Astrocyte of the cerebellum (primary cell): ENCODE results near the gene SPRED2.

ENCODE experiments used
- DNase-seq: peaks from one replicate; pipeline ENCODE4 v3.0.0-alpha.2; 2011; ENCODE audit warnings: low read depth
- H3K4me3 ChIP-seq: 2 replicates; pipeline ENCODE4 v1.5.1; 2011; ENCODE audit warnings: mild to moderate bottlenecking, low read depth, low read length, moderate library complexity
- CTCF ChIP-seq: IDR thresholded peaks from 2 replicates; pipeline ENCODE4 v1.5.1; 2012; ENCODE audit warnings: low read length, low read depth, moderate library complexity, mild to moderate bottlenecking; ENCODE audit errors: missing control alignments
- in situ Hi-C: cut with HindIII; loops from 2 replicates; pipeline ENCODE4 v1.10.0; 2017; ENCODE audit warnings: low sequenced_read_pairs

Gene SPRED2

GRCh38 chr2:65298089-65298488 lies 134.3 kb downstream of the SPRED2 start:
- no peak for DNase-seq
- in situ Hi-C loops: loop anchor here (25.0 kb wide), 1 partner anchor 239 kb away; no protein-coding TSS in a partner anchor
- no peak overlapping the region for H3K4me3 ChIP-seq
- no peak for TF ChIP-seq CTCF

GRCh38 chr2:65297544-65297943 lies 134.9 kb downstream of the SPRED2 start:
- no peak overlapping the region for H3K4me3 ChIP-seq
- in situ Hi-C loops: loop anchor here (25.0 kb wide), 1 partner anchor 240 kb away; no protein-coding TSS in a partner anchor
- TF ChIP-seq CTCF: no peak
- DNase-seq: no peak

- in situ Hi-C loops: loop anchor here (25.0 kb wide), 1 partner anchor 240 kb away; no protein-coding TSS in a partner anchor
- no peak for TF ChIP-seq CTCF
- no peak overlapping the region for H3K4me3 ChIP-seq
- no peak for DNase-seq
Measured at GRCh38 chr2:65296971-65297370, 135.4 kb downstream of the SPRED2 start.

- no peak overlapping the region for H3K4me3 ChIP-seq
- in situ Hi-C loops: loop anchor here (25.0 kb wide), 1 partner anchor 243 kb away; no protein-coding TSS in a partner anchor
- DNase-seq: no peak
- no peak for TF ChIP-seq CTCF
Measured at GRCh38 chr2:65294701-65295100, 137.7 kb downstream of the SPRED2 start.

GRCh38 chr2:65294136-65294535 lies 138.3 kb downstream of the SPRED2 start:
- H3K4me3 ChIP-seq: no peak overlapping the region
- TF ChIP-seq CTCF: no peak
- DNase-seq: no peak
- in situ Hi-C loops: loop anchor here (25.0 kb wide), 1 partner anchor 243 kb away; no protein-coding TSS in a partner anchor

GRCh38 chr2:65293376-65293775 lies 139.0 kb downstream of the SPRED2 start:
- no peak for DNase-seq
- TF ChIP-seq CTCF: no peak
- in situ Hi-C loops: loop anchor here (25.0 kb wide), 1 partner anchor 244 kb away; no protein-coding TSS in a partner anchor
- H3K4me3 ChIP-seq: no peak overlapping the region
